Liver (tissue), 9 donors: ENCODE results near the gene ARHGEF28. TPM values are rescaled to one million over a fixed set of nuclear protein-coding genes. Genes with fewer than 3 reads are reported as not detected.

ENCODE experiments used
- DNase-seq: peaks from one replicate; pipeline ENCODE4 v3.0.0-alpha.2; 2017; ENCODE audit warnings: low spot score
- H3K27ac ChIP-seq, 2 donors: one replicate each; pipeline ENCODE4 v1.7.0; 2013; ENCODE audit warnings: inconsistent platforms in 2 of 2, low read length in 2 of 2, control low read depth in 1 of 2, low read depth in 1 of 2, mild to moderate bottlenecking in 1 of 2
- H3K27me3 ChIP-seq, 4 donors: one replicate each; pipeline versions ENCODE4 v1.6.1 to v1.7.0; 2013; ENCODE audit warnings: low read length in 3 of 4, inconsistent platforms in 1 of 4, mild to moderate bottlenecking in 1 of 4, moderate library complexity in 1 of 4; ENCODE audit not compliant: control insufficient read depth in 4 of 4, insufficient read depth in 4 of 4
- H3K36me3 ChIP-seq, 4 donors: one replicate each; pipeline versions ENCODE4 v1.6.1 to v1.7.0; 2013; ENCODE audit warnings: low read length in 3 of 4, mild to moderate bottlenecking in 3 of 4, low read depth in 1 of 4, moderate library complexity in 1 of 4; ENCODE audit not compliant: control insufficient read depth in 4 of 4, insufficient read depth in 3 of 4
- H3K4me1 ChIP-seq, 4 donors: one replicate each; pipeline versions ENCODE4 v1.6.1 to v1.7.0; 2013; ENCODE audit warnings: low read length in 3 of 4, mild to moderate bottlenecking in 3 of 4, moderate library complexity in 1 of 4; ENCODE audit not compliant: control insufficient read depth in 4 of 4, insufficient read depth in 4 of 4
- H3K4me3 ChIP-seq, 3 donors: one replicate each; pipeline versions ENCODE4 v1.6.1 to v1.7.0; 2013; ENCODE audit warnings: low read length in 3 of 3, control low read depth in 1 of 3, low read depth in 1 of 3, mild to moderate bottlenecking in 1 of 3
- H3K9ac ChIP-seq, 2 donors: one replicate each; pipeline ENCODE4 v1.7.0; 2013; ENCODE audit warnings: low read length in 2 of 2, mild to moderate bottlenecking in 2 of 2, moderate library complexity in 2 of 2, control low read depth in 1 of 2, low read depth in 1 of 2
- H3K9me3 ChIP-seq, 4 donors: one replicate each; pipeline versions ENCODE4 v1.6.1 to v1.7.0; 2013; ENCODE audit warnings: low read length in 3 of 4; ENCODE audit not compliant: control insufficient read depth in 4 of 4
- ATF3 ChIP-seq: IDR thresholded peaks from 2 replicates; pipeline ENCODE4 v1.6.1; 2016; ENCODE audit warnings: antibody characterized with exemption
- EGR1 ChIP-seq, 2 donors: IDR thresholded peaks; 2 replicates each; pipeline ENCODE4 v1.6.1; 2016 to 2018; ENCODE audit warnings: antibody characterized with exemption in 2 of 2, low read depth in 2 of 2
- FOXA2 ChIP-seq: IDR thresholded peaks from 2 replicates; pipeline ENCODE4 v1.6.1; 2016; ENCODE audit warnings: antibody characterized with exemption
- GABPA ChIP-seq, 2 donors: IDR thresholded peaks in 1 of 2; conservative IDR thresholded peaks in 1 of 2; 2 replicates each; pipeline ENCODE4 v1.6.1; 2016; ENCODE audit warnings: antibody characterized with exemption in 2 of 2, mild to moderate bottlenecking in 1 of 2, moderate library complexity in 1 of 2
- HNF4A ChIP-seq, 2 donors: conservative IDR thresholded peaks; 2 replicates each; pipeline ENCODE4 v1.6.1; 2016; ENCODE audit warnings: antibody characterized with exemption in 2 of 2, mild to moderate bottlenecking in 2 of 2
- JUND ChIP-seq, 2 donors: IDR thresholded peaks; 2 replicates each; pipeline ENCODE4 v1.6.1; 2016; ENCODE audit warnings: antibody characterized with exemption in 2 of 2
- RAD21 ChIP-seq, 2 donors: IDR thresholded peaks; 2 replicates each; pipeline ENCODE4 v1.6.1; 2016; ENCODE audit warnings: antibody characterized with exemption in 2 of 2, mild to moderate bottlenecking in 2 of 2
- REST ChIP-seq: IDR thresholded peaks from 2 replicates; pipeline ENCODE4 v1.6.1; 2016; ENCODE audit warnings: antibody characterized with exemption, mild to moderate bottlenecking
- RXRA ChIP-seq, 2 donors: IDR thresholded peaks; 2 replicates each; pipeline ENCODE4 v1.6.1; 2017 to 2018; ENCODE audit warnings: antibody characterized with exemption in 2 of 2, mild to moderate bottlenecking in 1 of 2
- YY1 ChIP-seq: IDR thresholded peaks from 2 replicates; pipeline ENCODE4 v1.6.1; 2016; ENCODE audit warnings: antibody characterized with exemption, mild to moderate bottlenecking
- ZBTB33 ChIP-seq: IDR thresholded peaks from 2 replicates; pipeline ENCODE4 v1.6.1; 2016; ENCODE audit warnings: antibody characterized with exemption
- WGBS: extraction: QIAGEN DNeasy Blood & Tissue Kit; methylation state at CpG from one replicate; pipeline ENCODE4 v1.1.7; 2013; 5-methylcytosine and 5-hydroxymethylcytosine counted together
- polyA plus RNA-seq, 2 donors: library from polyadenylated mRNA; stranded (reverse) in 1 of 2; unstranded in 1 of 2; fragments of 200-250 nt in 1 of 2; fragments of >200 nt in 1 of 2; fragmentation: Nextera tagmentation in 1 of 2; extraction: Ambion mirVana in 1 of 2; gene quantifications; one replicate each; pipeline versions ENCODE4 v1.2.1 to v1.2.3, GENCODE V29; 2013 to 2015
- total RNA-seq, 2 donors: library from RNA; depleted of rRNA; stranded (reverse); fragments of >200 nt; gene quantifications; one replicate each; pipeline ENCODE4 v1.2.3, GENCODE V29; 2014
- TF ChIP-seq, protein P1 (sequence below): IDR thresholded peaks from 2 replicates; pipeline ENCODE4 v1.6.1; 2016; ENCODE audit warnings: antibody characterized with exemption
- donor health status: healthy.
- donor health status: healthy.
- donor health status: healthy.
- donor health status: healthy.
- donor health status: healthy.

ARHGEF28 gene
- total and polyA plus RNA-seq, 4 donors, result 1.6 to 13.9 (median 3.6) TPM

GRCh38 chr5:73913971-73914370, 288.0 kb downstream of the ARHGEF28 start:
- TF ChIP-seq ATF3, result no peak
- no peak for TF ChIP-seq RXRA (IDR thresholded peaks at IDR 0.05)
- TF ChIP-seq HNF4A (conservative IDR thresholded peaks at IDR 0.05), result no peak
- TF ChIP-seq RAD21 (IDR thresholded peaks at IDR 0.05), result no peak
- no peak for TF ChIP-seq GABPA (IDR thresholded peaks at IDR 0.05 in 1 of 2, conservative IDR thresholded peaks at IDR 0.05 in 1 of 2)
- TF ChIP-seq REST, result no peak
- TF ChIP-seq, protein P1, sequence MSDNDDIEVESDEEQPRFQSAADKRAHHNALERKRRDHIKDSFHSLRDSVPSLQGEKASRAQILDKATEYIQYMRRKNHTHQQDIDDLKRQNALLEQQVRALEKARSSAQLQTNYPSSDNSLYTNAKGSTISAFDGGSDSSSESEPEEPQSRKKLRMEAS, result no peak
- no peak for TF ChIP-seq FOXA2
- no peak for TF ChIP-seq YY1
- no peak for TF ChIP-seq EGR1 (IDR thresholded peaks at IDR 0.05; ENCODE audit: low read depth in 2 of 2)
- DNase-seq, result no peak
- Histone ChIP-seq H3K36me3 (peaks cover 0 to 4% (median 0%) of the 10 kb centered on the region in 4 donors), H3K4me3 (no peak overlapping the region), H3K27me3 (no peaks in the 10 kb centered on the region), H3K9me3 (no peaks in the 10 kb centered on the region), H3K9ac (no peak overlapping the region), H3K4me1 (peaks cover 2 to 7% (median 5%) of the 10 kb centered on the region in 4 donors), H3K27ac (no peak overlapping the region)

DNA sequence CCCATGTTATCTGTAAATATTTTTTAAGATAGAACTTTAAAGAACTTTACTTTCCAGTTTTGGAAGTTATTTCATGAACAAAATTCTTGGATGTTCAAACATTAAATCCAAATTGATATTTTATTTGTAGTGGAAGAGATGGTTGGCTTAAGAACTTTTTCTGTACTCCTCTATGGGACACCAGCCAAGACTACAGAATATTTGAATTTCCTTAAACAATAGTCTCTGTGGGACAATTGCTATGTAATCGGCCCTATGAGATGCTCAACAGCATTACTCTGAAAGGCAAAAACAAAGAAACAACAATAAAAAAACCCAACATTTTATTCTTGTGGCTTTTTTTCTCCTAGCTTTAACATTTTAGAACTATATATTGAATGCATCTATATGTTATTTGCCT, 289.3 kb downstream of the ARHGEF28 start:
- no peaks in the 10 kb centered on the region for H3K27me3 ChIP-seq
- H3K9me3 ChIP-seq, result no peaks in the 10 kb centered on the region
- H3K4me1 ChIP-seq, result peaks cover 2 to 7% (median 5%) of the 10 kb centered on the region in 4 donors
- no peak overlapping the region for H3K4me3 ChIP-seq
- TF ChIP-seq ZBTB33, result no peak
- no peak for TF ChIP-seq GABPA (IDR thresholded peaks at IDR 0.05 in 1 of 2, conservative IDR thresholded peaks at IDR 0.05 in 1 of 2)
- TF ChIP-seq ATF3, result no peak
- TF ChIP-seq YY1, result no peak
- TF ChIP-seq EGR1 (IDR thresholded peaks at IDR 0.05; ENCODE audit: low read depth in 2 of 2), result no peak
- TF ChIP-seq HNF4A (conservative IDR thresholded peaks at IDR 0.05), result no peak
- TF ChIP-seq FOXA2, result no peak
- TF ChIP-seq JUND (IDR thresholded peaks at IDR 0.05), result no peak
- TF ChIP-seq, protein P1, result no peak
- WGBS, result 92% methylated on average over 1 of the region's 1 CpG
- H3K27ac ChIP-seq, result no peak overlapping the region
- H3K9ac ChIP-seq, result no peak overlapping the region
- no peak for DNase-seq
- peaks cover 0 to 4% (median 0%) of the 10 kb centered on the region in 4 donors for H3K36me3 ChIP-seq
